Breast epithelium (tissue), 3 donors: Measurements from ENCODE around the gene ERO1B.

Experiments used
- CTCF ChIP-seq, 3 donors: fragments of 450-650 bp; IDR thresholded peaks; one replicate each; pipeline ENCODE4 v1.5.1; 2016 to 2017; ENCODE audit warnings: antibody characterized with exemption in 3 of 3, mild to moderate bottlenecking in 3 of 3, moderate library complexity in 3 of 3
- POLR2AphosphoS5 ChIP-seq, 3 donors: sonication (generic); formaldehyde crosslinking; IDR thresholded peaks; one replicate each; pipeline ENCODE4 v1.6.1; 2017; ENCODE audit warnings: antibody characterized with exemption in 3 of 3

- TF ChIP-seq POLR2AphosphoS5 (IDR thresholded peaks at IDR 0.05) (no peak), CTCF (IDR thresholded peaks at IDR 0.05) (no peak)
Measured at GRCh38 chr1:236289492-236290131, 7.9 kb upstream of the ERO1B start.
